Measurements from ENCODE around the gene BRK1.
"Not testable (repeated sequence)": the region's sequence is repeated elsewhere in the genome, so short reads cannot be mapped to it uniquely, and the experiment has no call there.

BRK1 gene

GRCh38 chr3:10160346-10160745, 44.9 kb downstream of the BRK1 start:
- Histone ChIP-seq H4K20me1 (no peaks in the 10 kb centered on the region), H3K9ac (no peak overlapping the region), H3K4me2 (peak overlapping the region; percentile 60; the same call in 1 of the 2 replicates), H3K9me3 (no peaks in the 10 kb centered on the region), H3K4me3 (no peak overlapping the region), H3K36me3 (peaks cover 2% of the 10 kb centered on the region; the same call in 1 of the 2 replicates), H3K27me3 (no peaks in the 10 kb centered on the region), H3K4me1 (peaks cover 30% of the 10 kb centered on the region), H3K27ac (no peak overlapping the region)
- no peak for TF ChIP-seq Cebpa-rat (IDR thresholded peaks at IDR 0.05)

GRCh38 chr3:10160925-10161324, 45.5 kb downstream of the BRK1 start:
- Histone ChIP-seq H3K9me3 (no peaks in the 10 kb centered on the region), H3K4me3 (no peak overlapping the region), H3K4me2 (peak overlapping the region; percentile 60), H3K36me3 (no peaks in the 10 kb centered on the region), H3K27me3 (no peaks in the 10 kb centered on the region), H3K27ac (no peak overlapping the region), H3K4me1 (peaks cover 30% of the 10 kb centered on the region), H4K20me1 (no peaks in the 10 kb centered on the region), H3K9ac (no peak overlapping the region)
- no peak for TF ChIP-seq Cebpa-rat (IDR thresholded peaks at IDR 0.05)

DNA sequence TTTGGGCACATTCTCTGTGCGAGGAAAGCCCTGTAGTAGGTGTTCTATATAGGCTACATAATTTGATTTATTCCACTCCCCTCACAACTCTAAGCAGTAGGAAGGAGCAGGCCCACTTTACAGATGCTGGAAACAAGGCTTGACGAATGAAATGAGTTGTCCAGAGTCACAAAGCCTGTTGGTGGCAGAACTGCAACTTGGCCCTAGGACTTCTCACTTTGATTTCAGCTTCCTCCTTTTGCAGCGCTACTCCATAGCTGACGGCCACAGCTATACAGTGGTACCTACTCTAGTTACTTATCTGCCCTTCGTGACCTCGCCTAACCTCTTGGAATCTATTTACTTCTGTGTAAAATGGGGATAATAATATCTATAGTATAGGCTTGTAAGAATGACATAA, 46.7 kb downstream of the BRK1 start:
- Histone ChIP-seq H3K27ac (no peak overlapping the region), H3K4me1 (peaks cover 30% of the 10 kb centered on the region), H3K4me2 (peak overlapping the region; percentile 60; the same call in 1 of the 2 replicates), H3K27me3 (no peaks in the 10 kb centered on the region), H3K9ac (no peak overlapping the region), H3K9me3 (no peaks in the 10 kb centered on the region), H3K4me3 (no peak overlapping the region), H4K20me1 (no peaks in the 10 kb centered on the region), H3K36me3 (no peaks in the 10 kb centered on the region)
- TF ChIP-seq Cebpa-rat (IDR thresholded peaks at IDR 0.05): no peak

DNA sequence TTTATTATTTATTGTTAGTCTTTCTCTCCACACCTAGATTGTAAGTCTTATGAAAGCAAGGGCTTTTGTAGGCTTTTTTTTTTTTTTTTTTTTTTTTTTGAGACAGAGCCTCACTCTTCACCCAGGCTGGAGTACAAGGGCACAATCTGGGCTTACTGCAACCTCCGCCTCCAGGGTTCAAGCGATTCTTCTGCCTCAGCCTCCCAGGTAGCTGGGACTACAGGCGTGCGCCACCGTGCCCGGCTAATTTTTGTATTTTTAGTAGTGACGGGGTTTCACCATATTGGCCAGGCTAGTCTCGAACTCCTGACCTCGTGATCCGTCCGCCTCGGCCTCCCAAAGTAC, 48.7 kb downstream of the BRK1 start:
- Histone ChIP-seq H3K4me3 (peak overlapping the region; percentile 89), H3K9me3 (peaks cover 14% of the 10 kb centered on the region), H3K4me1 (peaks cover 30% of the 10 kb centered on the region), H3K4me2 (peak overlapping the region; percentile 92)
- H3K36me3 ChIP-seq, H3K27ac ChIP-seq, H4K20me1 ChIP-seq, H3K9ac ChIP-seq, H3K27me3 ChIP-seq: not testable (repeated sequence)

DNA sequence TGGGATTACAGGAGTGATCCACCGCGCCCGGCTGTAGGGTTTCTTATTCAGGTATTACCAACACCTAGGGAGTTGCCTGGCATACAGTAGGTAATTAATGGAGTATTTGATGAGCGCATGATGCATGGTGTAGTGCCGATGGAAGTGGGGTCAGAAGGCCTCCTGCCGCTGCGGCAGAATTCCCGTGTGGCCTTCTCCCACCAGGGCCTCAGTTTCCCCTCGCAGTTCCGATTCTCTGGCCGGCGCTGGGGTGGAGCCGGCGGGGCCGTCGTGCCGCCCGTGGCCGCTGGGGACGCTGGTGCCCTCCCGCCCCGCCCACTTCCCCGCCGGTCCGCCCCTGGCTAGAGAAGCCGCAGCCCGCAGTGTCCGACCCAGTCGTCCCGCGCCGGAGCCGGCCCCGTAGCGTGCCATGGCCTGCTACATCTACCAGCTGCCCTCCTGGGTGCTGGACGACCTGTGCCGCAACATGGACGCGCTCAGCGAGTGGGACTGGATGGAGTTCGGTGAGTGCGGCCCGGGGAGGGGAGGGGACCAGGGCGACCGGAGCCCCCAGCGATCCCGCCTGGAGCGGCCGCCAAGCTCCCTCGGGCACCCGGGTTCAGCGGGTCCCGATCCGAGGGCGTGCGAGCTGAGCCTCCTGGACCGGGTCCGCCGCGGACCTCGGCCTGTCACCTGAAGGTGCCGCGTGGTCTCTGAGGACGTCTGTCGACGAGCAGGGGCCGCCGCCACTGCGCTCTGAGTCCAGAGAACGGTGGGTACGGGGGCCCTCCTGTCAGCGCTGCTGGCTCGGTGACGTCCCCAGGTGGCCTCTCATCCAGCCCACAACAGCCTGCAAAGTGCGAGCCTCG, 49.3 kb downstream of the BRK1 start, which contains the start of gene IRAK2:
Gene IRAK2 (plus strand): TSS at position 374 of the 848 bp plus-strand sequence. CDS start 36 bp downstream, at position 410.
- peaks cover 30% of the 10 kb centered on the region for H3K4me1 ChIP-seq
- no peak for TF ChIP-seq Cebpa-rat (IDR thresholded peaks at IDR 0.05)
- H3K4me3 ChIP-seq: peak within 1 kb of the TSS; percentile 89
- H4K20me1 ChIP-seq: no peaks in the 10 kb centered on the region
- peaks cover 13% of the 10 kb centered on the region for H3K36me3 ChIP-seq
- H3K27me3 ChIP-seq: no peaks in the 10 kb centered on the region
- H3K4me2 ChIP-seq: peak within 1 kb of the TSS; percentile 92
- H3K9ac ChIP-seq: peak within 1 kb of the TSS; percentile 79
- H3K27ac ChIP-seq: no peak within 1 kb of the TSS; the same call in 1 of the 2 replicates
- peaks cover 20% of the 10 kb centered on the region for H3K9me3 ChIP-seq

- H3K4me3 ChIP-seq: no peak overlapping the region
- H3K27me3 ChIP-seq: no peaks in the 10 kb centered on the region
- no peak for TF ChIP-seq Cebpa-rat (IDR thresholded peaks at IDR 0.05)
- H3K27ac ChIP-seq: no peak overlapping the region
- no peak overlapping the region; the same call in 1 of the 2 replicates for H3K4me2 ChIP-seq
- H3K9ac ChIP-seq: no peak overlapping the region
- H4K20me1 ChIP-seq: no peaks in the 10 kb centered on the region
- peaks cover 31% of the 10 kb centered on the region for H3K9me3 ChIP-seq
- H3K36me3 ChIP-seq: peaks cover 13% of the 10 kb centered on the region
- peaks cover 25% of the 10 kb centered on the region for H3K4me1 ChIP-seq
Observed at GRCh38 chr3:10166213-10166604, 50.7 kb downstream of the BRK1 start.

DNA sequence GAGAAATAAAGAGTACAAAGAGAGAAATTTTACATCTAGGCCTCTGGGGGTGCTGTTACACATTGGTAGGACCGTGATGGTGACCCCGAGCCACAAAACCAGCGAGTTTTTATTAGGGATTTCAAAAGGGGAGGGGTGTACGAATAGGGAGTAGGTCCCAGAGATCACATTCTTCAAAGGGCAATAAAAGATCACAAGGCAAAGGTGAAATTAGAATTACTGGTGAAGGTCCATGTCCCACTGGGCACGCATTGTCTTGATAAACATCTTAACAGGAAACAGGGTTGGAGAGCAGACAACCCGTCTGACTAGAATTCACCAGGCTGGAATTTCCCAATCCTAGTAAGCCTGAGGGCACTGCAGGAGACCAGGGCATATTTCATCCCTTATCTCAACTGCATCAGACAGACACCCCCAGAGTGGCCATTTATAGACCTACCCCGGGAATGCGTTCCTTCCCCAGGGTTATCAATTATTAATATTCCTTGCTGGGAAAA, 53.6 kb downstream of the BRK1 start:
- Histone ChIP-seq H3K4me3 (no peak overlapping the region), H3K9ac (no peak overlapping the region), H3K27me3 (no peaks in the 10 kb centered on the region), H4K20me1 (no peaks in the 10 kb centered on the region), H3K4me2 (no peak overlapping the region), H3K9me3 (peaks cover 31% of the 10 kb centered on the region), H3K27ac (no peak overlapping the region), H3K4me1 (peaks cover 16% of the 10 kb centered on the region), H3K36me3 (peaks cover 13% of the 10 kb centered on the region)
- TF ChIP-seq Cebpa-rat (IDR thresholded peaks at IDR 0.05): no peak

DNA sequence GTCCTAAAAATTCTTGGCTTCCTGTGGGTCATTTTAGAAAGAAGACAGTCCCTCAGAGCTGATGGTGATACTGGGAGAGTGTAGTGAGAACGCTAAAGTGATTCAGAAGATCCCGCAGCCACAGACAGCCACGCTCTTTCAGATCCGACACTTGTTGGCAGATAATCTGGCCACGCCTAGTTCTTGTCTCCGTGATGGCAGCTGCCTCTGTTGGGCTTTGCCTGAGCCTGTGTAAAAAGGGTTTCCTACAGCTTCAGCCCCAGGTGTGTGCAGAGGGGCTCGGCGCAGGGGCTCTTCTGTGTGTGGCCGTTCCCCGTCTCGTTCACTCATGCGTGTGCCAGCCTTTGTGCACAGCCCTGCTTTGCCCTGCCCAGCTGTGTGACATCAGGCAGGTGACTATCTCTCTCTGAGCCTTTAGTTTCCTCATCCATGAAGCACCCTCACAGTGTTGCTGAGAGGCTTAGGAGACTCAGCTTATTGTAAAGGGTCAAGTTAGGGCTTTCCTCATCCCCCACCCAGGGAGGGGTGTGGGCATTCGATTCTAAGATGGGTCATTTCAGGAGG, 55.5 kb downstream of the BRK1 start:
- H3K36me3 ChIP-seq: peaks cover 13% of the 10 kb centered on the region
- no peak overlapping the region for H3K9ac ChIP-seq
- peaks cover 31% of the 10 kb centered on the region for H3K9me3 ChIP-seq
- no peaks in the 10 kb centered on the region for H4K20me1 ChIP-seq
- no peak overlapping the region for H3K27ac ChIP-seq
- no peaks in the 10 kb centered on the region for H3K27me3 ChIP-seq
- no peak for TF ChIP-seq Cebpa-rat (IDR thresholded peaks at IDR 0.05)
- no peak overlapping the region for H3K4me2 ChIP-seq
- no peak overlapping the region for H3K4me3 ChIP-seq
- H3K4me1 ChIP-seq: peaks cover 13% of the 10 kb centered on the region; the same call in 1 of the 2 replicates

GRCh38 chr3:10173095-10173925, 57.8 kb downstream of the BRK1 start:
- no peaks in the 10 kb centered on the region for H4K20me1 ChIP-seq
- H3K4me1 ChIP-seq: peaks cover 25% of the 10 kb centered on the region
- peaks cover 13% of the 10 kb centered on the region for H3K36me3 ChIP-seq
- H3K27ac ChIP-seq: no peak overlapping the region
- H3K4me3 ChIP-seq: no peak overlapping the region
- TF ChIP-seq Cebpa-rat (IDR thresholded peaks at IDR 0.05): no peak
- H3K9ac ChIP-seq: no peak overlapping the region
- H3K9me3 ChIP-seq: peaks cover 25% of the 10 kb centered on the region
- no peaks in the 10 kb centered on the region for H3K27me3 ChIP-seq
- H3K4me2 ChIP-seq: no peak overlapping the region
